G401 (cell line): Measurements from ENCODE around the gene PSMG4. TPM values are rescaled to one million over a fixed set of nuclear protein-coding genes. Genes with fewer than 3 reads are reported as not detected.

Source experiments
- DNase-seq: peaks from one replicate; pipeline ENCODE4 v3.0.0-alpha.2; 2015; ENCODE audit warnings: low spot score
- in situ Hi-C: cut with HindIII; loops from 2 replicates; pipeline ENCODE4 v1.10.0; 2016; ENCODE audit warnings: low sequenced_read_pairs, mixed read lengths
- total RNA-seq: library from RNA; depleted of rRNA; stranded (reverse); fragments of >200 nt; shearing (Covaris generic); gene quantifications from 2 replicates; pipeline ENCODE4 v1.2.3, GENCODE V29; 2014; rRNA removed

Gene PSMG4
- total RNA-seq, 1 experiment from 2014 or later, result 26.6 TPM

DNA sequence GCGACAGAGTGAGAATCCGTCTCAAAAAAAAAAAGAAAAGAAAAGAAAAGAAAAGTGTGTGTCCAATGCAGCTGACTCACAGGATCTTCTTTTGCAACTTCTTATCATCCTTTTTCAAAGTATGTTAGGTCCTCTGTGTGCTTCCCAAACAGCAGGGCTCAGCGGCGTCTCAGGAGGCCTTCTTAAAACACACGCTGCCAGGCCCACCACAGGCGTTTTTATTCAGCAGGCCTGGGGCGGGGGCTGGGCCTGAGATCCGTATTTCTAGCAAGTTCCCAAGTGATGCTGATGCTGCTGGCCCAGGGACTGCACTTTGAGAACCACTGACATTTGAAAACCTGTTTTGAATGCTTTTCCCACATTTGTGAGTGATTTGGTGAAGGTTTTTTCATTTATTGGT lies 57.1 kb downstream of the PSMG4 start:
- in situ Hi-C loops, result no loop called here
- no peak for DNase-seq

DNA sequence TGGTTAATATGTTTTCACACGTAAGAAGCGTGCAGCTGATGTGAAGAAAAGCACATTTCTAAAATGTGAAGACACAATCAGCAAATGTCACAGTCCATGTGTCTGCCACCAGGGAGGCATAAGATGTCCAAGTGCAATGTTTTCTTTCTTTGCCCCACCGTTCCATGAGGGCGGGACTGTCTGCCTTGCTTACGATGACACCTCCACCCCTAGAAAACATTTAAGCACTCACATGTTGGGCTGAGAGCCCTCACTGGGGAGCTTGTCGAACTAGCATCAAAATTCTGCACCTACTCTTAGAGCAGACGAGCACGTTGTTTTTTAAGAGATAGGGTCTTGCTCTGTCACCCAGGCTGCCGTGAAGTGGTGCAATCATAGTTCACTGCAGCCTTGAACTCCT lies 57.6 kb downstream of the PSMG4 start:
- DNase-seq, result no peak
- in situ Hi-C loops, result no loop called here

DNA sequence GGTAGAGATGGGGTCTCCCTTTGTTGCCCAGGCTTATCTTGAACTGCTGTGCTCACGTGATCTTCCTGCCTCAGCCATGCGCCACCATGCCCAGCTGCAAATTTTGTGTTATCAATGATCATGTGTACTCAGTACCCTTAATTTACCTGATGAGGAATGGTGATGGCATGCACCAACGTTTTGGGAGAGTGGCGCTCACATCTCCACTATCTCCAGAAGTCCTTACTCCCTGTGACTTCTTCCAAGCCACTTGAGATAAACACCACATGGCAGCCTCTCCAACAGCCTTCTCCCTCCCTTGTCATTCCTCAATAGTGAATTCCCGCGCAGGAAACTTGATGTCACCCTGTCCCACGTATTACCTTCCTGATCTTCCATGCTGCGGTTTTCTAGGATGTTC lies 58.1 kb downstream of the PSMG4 start:
- in situ Hi-C loops, result no loop called here
- no peak for DNase-seq

Other genes with a start within 250 kb of the PSMG4 start
- 18.8 and 19.0 TPM in 2 replicates for gene RIPK1, start 190.5 kb upstream of the PSMG4 start, total RNA-seq
- 47.0 and 56.9 TPM in 2 replicates for gene BPHL, start 140.2 kb upstream of the PSMG4 start, total RNA-seq
- gene TUBB2A, start 101.4 kb upstream of the PSMG4 start, total RNA-seq, result 169 and 184 TPM in 2 replicates
- 31.6 and 39.2 TPM in 2 replicates for gene TUBB2B, start 31.3 kb upstream of the PSMG4 start, total RNA-seq
- 0.12 and 0.20 TPM in 2 replicates for gene SLC22A23, start 198.1 kb downstream of the PSMG4 start, total RNA-seq